Stimulated activated CD4-positive, alpha-beta T cell treated with anti-CD3 and anti-CD28 coated beads, Interleukin-2, amount 100 ng/mL, for 24 hours (primary cell): ENCODE results near the gene NOX1.

Experiments used
- DNase-seq, 2 donors: peaks; one replicate each; pipeline ENCODE4 v3.0.0-alpha.2; 2020

NOX1 gene

GRCh38 chrX:100874325-100874724, at the start of gene NOX1:
TSS of gene NOX1 (minus strand) at chrX:100874359. CDS start at chrX:100874139, 220 bp downstream.
- DNase-seq, result no peak

DNA sequence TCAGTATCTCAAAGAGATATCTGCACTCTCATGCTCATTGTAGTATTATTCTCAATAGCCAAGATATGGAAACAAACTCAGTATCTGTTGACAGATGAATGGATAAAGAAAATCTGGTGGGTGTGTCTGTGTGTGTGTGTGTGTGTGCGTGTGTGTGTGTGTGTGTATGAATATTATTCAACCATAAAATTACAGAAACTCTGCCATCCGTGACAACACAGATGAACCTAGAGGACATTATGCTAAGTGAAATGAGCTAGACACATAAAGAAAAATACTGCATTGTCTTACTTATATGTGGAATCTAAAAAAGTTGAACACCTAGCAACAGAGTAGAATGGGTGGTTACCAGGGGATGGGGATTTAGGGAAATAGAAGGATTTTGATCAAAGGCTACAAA, 41.4 kb upstream of the NOX1 start:
- no peak for DNase-seq

GRCh38 chrX:100913111-100913510, 39.0 kb upstream of the NOX1 start:
- DNase-seq, result no peak

DNA sequence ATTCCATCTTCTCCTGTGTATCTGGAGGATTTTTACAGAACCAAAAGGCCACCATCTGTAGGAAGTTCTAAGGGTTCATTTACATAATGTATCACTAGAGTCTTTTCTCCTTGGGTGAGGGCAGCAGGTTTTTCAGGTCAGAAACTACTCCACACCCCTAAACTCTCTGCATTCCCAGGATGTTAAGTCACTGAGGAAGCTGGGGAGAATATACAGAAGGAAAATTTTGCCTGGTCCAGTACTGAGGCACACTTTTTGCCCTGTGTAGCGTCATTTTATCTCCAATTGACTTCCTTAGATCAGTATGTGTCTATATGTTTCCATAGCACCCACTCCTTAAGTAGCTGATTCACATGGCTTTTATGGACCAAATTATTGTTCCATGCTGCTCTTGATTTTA, 37.6 kb upstream of the NOX1 start:
- no peak for DNase-seq

DNA sequence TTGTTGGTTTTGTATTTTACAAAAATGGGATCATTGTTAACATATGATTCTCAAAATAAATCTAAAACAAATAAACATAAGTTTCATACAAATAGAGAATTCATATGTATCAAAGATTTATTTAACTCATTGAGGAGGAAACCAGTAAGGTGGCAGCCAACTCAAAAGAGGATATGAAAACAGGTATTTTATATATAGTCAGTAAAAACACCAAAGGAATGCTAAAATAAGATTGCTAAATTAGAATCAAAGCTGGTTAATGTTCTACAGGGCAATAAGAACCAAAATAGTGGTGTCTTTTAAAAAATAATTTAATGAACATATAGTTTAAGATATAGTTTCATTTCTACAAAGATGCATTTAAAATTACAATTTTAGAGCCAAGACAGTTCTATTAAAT, 31.5 kb upstream of the NOX1 start:
- no peak for DNase-seq

GRCh38 chrX:100904433-100904832, 30.3 kb upstream of the NOX1 start:
- no peak for DNase-seq

DNA sequence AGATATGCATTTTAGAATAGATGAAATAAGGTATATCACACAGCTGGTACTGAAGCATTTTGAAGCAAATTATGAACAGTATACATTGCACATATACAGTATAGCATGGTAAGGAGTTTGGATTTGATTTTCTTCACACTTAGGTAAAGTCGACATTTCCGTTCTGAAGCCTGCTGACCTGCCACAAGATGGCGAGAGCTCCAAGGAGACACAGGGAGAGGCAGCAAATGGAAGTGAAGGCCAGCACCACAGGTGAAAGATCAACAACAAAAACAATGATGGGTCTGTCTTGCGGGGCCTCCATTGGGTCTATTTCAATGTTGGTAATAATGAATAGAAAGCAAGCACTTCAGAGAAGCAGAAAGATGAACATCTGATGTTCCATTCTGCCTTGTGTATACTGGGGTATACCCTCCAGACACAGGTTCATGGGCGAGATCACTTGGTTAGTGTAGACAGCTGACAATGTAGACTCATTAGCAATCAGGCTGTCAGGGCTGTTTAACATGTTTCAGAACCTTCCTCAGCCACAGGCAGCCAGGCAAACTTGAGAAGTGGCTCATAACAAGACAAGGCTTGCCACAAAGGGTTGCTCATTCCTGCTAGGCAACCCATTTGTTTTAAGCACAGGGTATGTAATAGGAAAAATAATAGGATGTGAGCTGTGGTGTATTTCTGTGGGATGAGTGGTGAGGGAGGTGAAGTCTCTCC, 21.4 kb upstream of the NOX1 start:
- peak; percentile 11 to 16 for DNase-seq

DNA sequence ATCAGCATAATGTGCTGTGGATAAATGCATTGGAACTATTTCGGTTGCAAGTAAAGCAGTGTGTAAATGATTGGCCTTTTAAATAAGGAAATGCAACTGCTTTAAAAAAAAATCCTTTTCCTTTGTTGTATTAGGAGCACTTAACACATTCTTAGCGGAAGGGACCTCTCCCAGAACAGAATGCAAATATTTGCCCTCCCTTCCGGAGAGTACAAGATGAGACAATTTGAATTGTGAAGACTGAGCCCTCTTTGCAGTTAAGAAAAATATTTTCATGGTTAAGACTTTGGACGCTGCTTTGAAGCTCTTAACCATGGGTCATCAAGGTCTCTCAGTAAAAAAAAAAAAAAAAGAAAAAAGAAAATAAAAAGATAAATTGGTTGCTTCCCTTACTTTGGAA, 9.5 kb upstream of the NOX1 start:
- DNase-seq, result no peak

GRCh38 chrX:100880368-100880767, 6.2 kb upstream of the NOX1 start:
- no peak for DNase-seq

- no peak for DNase-seq
Measured at GRCh38 chrX:100871594-100872560, 2.3 kb downstream of the NOX1 start.

- DNase-seq, result no peak
Measured at GRCh38 chrX:100870527-100870926, 3.6 kb downstream of the NOX1 start.

DNA sequence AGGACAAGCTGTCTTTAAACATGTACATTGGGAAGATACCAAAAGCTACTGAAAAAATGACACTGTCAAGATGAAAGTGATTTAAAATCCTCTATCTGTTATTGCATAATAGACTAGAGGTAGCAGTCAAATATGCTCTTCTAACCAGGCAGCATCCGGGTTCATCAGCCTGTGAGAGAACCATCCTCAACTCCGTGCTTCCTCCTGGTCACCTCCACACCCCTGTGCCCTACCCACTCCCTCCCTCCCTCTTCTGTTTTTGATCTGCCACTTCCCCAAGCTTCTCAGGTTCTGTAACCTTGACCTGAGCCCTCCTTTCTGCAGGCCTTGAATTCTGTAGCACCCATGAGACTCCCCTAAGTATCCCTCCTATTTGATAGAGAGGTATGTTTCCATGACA, 5.9 kb downstream of the NOX1 start:
- DNase-seq, result no peak

- DNase-seq, result no peak
Measured at GRCh38 chrX:100864657-100865391, 9.3 kb downstream of the NOX1 start.

DNA sequence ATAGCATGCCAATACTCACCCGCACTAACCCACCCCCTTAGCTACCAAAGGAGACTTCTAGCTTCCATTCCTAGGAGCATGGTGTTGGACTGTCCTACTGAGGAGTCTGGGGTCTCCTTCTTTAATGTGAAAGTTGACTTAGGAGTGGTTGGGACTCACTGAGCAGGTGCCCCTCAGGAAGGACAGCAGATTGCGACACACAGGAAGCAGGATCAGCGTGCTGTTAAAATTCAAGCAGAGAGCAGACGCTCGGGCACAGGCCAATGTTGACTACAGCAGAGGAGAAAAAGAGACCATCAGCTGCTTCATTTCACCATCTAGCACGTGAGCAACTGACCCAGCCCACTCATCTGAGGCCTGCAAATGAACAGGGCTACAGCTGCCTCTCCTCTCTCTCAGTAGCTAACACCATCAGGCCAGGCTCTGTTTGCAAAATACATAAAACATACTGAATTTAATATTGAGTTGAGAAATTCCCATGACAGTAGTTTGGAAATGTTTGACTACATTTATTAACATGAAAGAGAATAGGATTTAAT, 10.8 kb downstream of the NOX1 start:
- DNase-seq, result no peak

DNA sequence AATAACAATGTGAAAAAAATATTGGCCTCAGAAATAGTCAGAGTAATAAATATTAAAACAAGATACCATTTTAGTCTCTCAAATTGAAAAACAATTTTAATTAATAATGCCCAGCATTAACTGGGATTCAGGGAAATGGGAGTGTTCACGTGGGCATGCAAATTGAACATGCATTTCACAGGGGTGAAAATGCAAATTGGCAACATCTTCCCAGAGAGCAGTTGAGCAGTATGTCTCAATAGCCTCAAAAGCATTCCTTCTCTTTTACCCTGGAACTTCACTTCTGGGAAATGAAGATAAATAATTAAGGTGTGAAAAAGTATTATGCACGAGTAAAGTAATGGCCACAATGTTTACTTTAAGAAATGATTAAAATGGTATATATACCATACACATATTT, 21.3 kb downstream of the NOX1 start:
- DNase-seq, result no peak

DNA sequence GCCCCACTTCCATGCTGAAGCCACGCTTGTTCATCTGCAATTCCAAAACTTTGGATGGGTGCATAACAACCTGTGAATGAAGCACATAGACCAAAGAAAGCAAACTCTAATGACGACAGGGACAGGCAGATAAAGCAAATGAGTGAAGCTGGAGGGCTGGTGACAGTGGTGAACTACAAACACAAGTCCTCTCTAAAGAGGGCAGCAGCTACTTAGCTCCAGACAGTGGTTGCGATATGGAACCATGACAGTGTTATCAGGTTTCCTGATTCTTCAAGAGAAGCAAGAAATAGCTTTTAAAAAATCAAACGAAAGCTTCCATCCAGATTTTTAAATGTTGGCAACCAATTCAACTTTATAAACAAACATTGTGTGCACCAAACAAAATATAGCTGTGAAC, 23.8 kb downstream of the NOX1 start:
- DNase-seq, result no peak

GRCh38 chrX:100831219-100831946, 42.8 kb downstream of the NOX1 start:
- no peak for DNase-seq

GRCh38 chrX:100830547-100830946, 43.6 kb downstream of the NOX1 start:
- DNase-seq, result peak in 1 of 2 donors; percentile 2

GRCh38 chrX:100830143-100830542, 44.0 kb downstream of the NOX1 start:
- DNase-seq, result no peak

- DNase-seq, result peak in 1 of 2 donors; percentile 11
Measured at GRCh38 chrX:100829730-100830129, 44.4 kb downstream of the NOX1 start.

DNA sequence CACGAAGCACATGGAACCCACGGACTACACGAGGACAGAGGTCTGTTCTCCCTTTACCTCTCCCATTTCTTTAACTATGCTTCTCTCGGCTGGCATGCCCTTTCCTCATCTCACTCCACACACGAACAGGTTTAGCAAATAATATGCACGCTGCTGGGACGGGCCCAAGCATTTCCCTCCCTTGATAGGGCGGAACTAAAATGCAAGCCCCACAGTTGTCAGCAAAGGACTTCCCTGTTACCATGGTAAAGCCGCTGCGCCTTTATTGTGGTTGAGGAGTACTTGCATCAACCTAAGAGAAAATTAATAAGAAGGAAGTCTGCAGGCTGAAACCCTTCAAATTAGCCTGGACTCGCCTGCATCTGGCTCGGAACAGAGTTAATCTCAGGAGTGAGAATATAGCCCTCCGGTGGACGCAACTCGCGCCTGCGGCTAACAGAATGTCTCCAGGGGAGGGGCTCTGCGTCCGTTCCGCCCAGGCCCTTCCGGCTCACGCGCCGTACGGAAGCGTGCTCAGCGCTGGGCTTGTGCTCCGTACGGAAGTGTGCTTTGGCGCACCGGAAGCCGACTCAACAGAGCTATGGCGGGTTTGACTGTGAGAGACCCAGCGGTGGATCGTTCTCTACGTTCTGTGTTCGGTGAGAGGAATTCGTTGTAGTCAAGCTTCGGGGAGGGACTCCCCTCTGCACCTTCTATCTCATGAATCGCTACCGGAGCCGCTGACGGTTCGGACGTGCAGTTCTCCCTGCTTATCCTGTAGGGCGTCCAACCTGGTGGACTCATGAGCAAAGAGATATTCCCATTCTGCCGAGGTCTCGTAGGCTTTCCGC, 54.1 kb downstream of the NOX1 start, which contains the start of gene CSTF2:
CSTF2 (plus strand) TSS at position 555 of the 830 bp plus-strand sequence; CDS start at position 581, 26 bp downstream.
- DNase-seq, result peak; percentile 75 to 78
